ENCODE data around the gene C2orf81. TPM values are rescaled to one million over a fixed set of nuclear protein-coding genes. Genes with fewer than 3 reads are reported as not detected.
A peak's percentile ranks its signal among the peaks of the same experiment; 100 is the strongest.

Gene C2orf81
- total and polyA plus RNA-seq, 10 of the 15 experiments (the other 5 are each of a cell fraction or from before 2014, with no cell fraction given): 0.10 to 9.8 (median 2.7) TPM

DNA sequence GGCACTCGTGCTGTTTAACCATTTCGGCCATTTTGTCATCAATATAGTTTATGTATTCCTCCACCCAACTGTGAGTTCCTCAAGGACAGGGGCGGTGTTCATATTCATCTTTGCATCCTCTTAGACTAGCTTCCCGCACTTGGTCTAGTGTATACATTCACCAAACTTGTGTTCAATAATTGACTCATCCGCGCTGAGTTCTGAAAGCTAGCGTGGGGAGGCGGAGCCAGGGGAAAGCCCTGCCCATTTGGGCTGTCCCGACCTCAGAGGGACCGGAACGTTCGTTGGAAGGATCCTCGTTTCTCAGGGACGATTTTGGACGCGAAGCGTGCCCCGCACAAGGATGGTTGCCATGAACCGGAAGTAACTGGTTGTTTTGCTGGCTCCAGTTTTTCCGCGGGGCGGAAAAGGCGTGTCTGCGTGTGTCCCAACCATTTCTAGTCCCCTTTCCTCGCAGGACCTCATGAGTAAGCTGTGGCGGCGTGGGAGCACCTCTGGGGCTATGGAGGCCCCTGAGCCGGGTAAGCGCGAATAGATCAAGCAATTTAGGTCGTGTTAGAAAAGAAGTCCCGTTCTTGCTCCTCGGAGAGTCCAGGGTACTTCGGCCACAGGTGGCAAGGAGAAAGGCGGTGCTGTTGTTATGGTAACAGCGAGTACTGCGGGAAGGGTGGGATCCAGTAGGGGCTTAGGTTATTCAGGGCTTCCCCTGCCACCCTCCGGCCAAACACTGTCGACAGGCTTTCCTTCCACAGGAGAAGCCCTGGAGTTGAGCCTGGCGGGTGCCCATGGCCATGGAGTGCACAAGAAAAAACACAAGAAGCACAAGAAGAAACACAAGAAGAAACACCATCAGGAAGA lies 33.5 kb upstream of the C2orf81 start, which contains the start of gene INO80B (continued):
- no peak for TF ChIP-seq CHD1 (IDR thresholded peaks at IDR 0.05; ENCODE audit: low read depth, low read length)
- TF ChIP-seq, protein P1, sequence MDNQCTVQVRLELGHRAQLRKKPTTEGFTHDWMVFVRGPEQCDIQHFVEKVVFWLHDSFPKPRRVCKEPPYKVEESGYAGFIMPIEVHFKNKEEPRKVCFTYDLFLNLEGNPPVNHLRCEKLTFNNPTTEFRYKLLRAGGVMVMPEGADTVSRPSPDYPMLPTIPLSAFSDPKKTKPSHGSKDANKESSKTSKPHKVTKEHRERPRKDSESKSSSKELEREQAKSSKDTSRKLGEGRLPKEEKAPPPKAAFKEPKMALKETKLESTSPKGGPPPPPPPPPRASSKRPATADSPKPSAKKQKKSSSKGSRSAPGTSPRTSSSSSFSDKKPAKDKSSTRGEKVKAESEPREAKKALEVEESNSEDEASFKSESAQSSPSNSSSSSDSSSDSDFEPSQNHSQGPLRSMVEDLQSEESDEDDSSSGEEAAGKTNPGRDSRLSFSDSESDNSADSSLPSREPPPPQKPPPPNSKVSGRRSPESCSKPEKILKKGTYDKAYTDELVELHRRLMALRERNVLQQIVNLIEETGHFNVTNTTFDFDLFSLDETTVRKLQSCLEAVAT (IDR thresholded peaks at IDR 0.05): peak; percentile 74
- TF ChIP-seq ZNF622 (IDR thresholded peaks at IDR 0.05): no peak
- TF ChIP-seq, protein P2, sequence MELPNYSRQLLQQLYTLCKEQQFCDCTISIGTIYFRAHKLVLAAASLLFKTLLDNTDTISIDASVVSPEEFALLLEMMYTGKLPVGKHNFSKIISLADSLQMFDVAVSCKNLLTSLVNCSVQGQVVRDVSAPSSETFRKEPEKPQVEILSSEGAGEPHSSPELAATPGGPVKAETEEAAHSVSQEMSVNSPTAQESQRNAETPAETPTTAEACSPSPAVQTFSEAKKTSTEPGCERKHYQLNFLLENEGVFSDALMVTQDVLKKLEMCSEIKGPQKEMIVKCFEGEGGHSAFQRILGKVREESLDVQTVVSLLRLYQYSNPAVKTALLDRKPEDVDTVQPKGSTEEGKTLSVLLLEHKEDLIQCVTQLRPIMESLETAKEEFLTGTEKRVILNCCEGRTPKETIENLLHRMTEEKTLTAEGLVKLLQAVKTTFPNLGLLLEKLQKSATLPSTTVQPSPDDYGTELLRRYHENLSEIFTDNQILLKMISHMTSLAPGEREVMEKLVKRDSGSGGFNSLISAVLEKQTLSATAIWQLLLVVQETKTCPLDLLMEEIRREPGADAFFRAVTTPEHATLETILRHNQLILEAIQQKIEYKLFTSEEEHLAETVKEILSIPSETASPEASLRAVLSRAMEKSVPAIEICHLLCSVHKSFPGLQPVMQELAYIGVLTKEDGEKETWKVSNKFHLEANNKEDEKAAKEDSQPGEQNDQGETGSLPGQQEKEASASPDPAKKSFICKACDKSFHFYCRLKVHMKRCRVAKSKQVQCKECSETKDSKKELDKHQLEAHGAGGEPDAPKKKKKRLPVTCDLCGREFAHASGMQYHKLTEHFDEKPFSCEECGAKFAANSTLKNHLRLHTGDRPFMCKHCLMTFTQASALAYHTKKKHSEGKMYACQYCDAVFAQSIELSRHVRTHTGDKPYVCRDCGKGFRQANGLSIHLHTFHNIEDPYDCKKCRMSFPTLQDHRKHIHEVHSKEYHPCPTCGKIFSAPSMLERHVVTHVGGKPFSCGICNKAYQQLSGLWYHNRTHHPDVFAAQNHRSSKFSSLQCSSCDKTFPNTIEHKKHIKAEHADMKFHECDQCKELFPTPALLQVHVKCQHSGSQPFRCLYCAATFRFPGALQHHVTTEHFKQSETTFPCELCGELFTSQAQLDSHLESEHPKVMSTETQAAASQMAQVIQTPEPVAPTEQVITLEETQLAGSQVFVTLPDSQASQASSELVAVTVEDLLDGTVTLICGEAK (IDR thresholded peaks at IDR 0.05; ENCODE audit: borderline replicate concordance): peak; percentile 100
- no peak for TF ChIP-seq HDGF (IDR thresholded peaks at IDR 0.05)
- TF ChIP-seq EP300 (IDR thresholded peaks at IDR 0.05; ENCODE audit: borderline replicate concordance in 1 of 2, control insufficient read depth in 1 of 2, low read depth in 2 of 2, low read length in 2 of 2): no peak
- TF ChIP-seq HDAC2 (IDR thresholded peaks at IDR 0.05): no peak
- TF ChIP-seq ZNF384 (IDR thresholded peaks at IDR 0.05; ENCODE audit: borderline replicate concordance, low read depth, low read length): no peak
- TF ChIP-seq BHLHE40 (IDR thresholded peaks at IDR 0.05; ENCODE audit: borderline replicate concordance in 1 of 2, low read depth in 2 of 2, low read length in 1 of 2): peak; percentile 9 to 57; a peak in 1 of 4 replicates
- TF ChIP-seq GATAD2B (conservative IDR thresholded peaks at IDR 0.05; ENCODE audit: low read depth): peak; percentile 72
- TF ChIP-seq SIX5 (IDR thresholded peaks at IDR 0.05; ENCODE audit: low read depth, low read length, severe bottlenecking): peak; percentile 95
- TF ChIP-seq, protein P3, sequence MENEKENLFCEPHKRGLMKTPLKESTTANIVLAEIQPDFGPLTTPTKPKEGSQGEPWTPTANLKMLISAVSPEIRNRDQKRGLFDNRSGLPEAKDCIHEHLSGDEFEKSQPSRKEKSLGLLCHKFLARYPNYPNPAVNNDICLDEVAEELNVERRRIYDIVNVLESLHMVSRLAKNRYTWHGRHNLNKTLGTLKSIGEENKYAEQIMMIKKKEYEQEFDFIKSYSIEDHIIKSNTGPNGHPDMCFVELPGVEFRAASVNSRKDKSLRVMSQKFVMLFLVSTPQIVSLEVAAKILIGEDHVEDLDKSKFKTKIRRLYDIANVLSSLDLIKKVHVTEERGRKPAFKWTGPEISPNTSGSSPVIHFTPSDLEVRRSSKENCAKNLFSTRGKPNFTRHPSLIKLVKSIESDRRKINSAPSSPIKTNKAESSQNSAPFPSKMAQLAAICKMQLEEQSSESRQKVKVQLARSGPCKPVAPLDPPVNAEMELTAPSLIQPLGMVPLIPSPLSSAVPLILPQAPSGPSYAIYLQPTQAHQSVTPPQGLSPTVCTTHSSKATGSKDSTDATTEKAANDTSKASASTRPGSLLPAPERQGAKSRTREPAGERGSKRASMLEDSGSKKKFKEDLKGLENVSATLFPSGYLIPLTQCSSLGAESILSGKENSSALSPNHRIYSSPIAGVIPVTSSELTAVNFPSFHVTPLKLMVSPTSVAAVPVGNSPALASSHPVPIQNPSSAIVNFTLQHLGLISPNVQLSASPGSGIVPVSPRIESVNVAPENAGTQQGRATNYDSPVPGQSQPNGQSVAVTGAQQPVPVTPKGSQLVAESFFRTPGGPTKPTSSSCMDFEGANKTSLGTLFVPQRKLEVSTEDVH (IDR thresholded peaks at IDR 0.05; ENCODE audit: low read depth, partially characterized antibody): peak; percentile 99
- peak; percentile 89 for TF ChIP-seq IRF4 (IDR thresholded peaks at IDR 0.05; ENCODE audit: low read depth, low read length)
- no peak for TF ChIP-seq DPF2 (IDR thresholded peaks at IDR 0.05)
- TF ChIP-seq RCOR1 (conservative IDR thresholded peaks at IDR 0.05; ENCODE audit: low read depth, low read length): peak; percentile 88; the same call in 1 of the 2 replicates
- peak; percentile 86 for TF ChIP-seq CHD2 (IDR thresholded peaks at IDR 0.05; ENCODE audit: borderline replicate concordance, low read depth, low read length)
- TF ChIP-seq MTA3 (IDR thresholded peaks at IDR 0.05; ENCODE audit: borderline replicate concordance, low read length): no peak
- TF ChIP-seq, protein P4, sequence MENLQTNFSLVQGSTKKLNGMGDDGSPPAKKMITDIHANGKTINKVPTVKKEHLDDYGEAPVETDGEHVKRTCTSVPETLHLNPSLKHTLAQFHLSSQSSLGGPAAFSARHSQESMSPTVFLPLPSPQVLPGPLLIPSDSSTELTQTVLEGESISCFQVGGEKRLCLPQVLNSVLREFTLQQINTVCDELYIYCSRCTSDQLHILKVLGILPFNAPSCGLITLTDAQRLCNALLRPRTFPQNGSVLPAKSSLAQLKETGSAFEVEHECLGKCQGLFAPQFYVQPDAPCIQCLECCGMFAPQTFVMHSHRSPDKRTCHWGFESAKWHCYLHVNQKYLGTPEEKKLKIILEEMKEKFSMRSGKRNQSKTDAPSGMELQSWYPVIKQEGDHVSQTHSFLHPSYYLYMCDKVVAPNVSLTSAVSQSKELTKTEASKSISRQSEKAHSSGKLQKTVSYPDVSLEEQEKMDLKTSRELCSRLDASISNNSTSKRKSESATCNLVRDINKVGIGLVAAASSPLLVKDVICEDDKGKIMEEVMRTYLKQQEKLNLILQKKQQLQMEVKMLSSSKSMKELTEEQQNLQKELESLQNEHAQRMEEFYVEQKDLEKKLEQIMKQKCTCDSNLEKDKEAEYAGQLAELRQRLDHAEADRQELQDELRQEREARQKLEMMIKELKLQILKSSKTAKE (IDR thresholded peaks at IDR 0.05; ENCODE audit: low read depth, poor library complexity, severe bottlenecking): peak; percentile 68
- TF ChIP-seq FOXK2 (IDR thresholded peaks at IDR 0.05): peak; percentile 83
